Common myeloid progenitor, CD34-positive (primary cell): ENCODE results near the gene FXYD1.
A peak's percentile ranks its signal among the peaks of the same experiment; 100 is the strongest.

Experiments used
- CTCF ChIA-PET: fragments of 350-600 bp; sonication (Branson Sonifier 250); formaldehyde crosslinking; loops from one replicate; lab custom pipeline; 2021; ENCODE audit warnings: antibody characterized with exemption; lab: Charles Lee
- POLR2A ChIA-PET: fragments of 350-600 bp; sonication (Branson Sonifier 250); formaldehyde crosslinking; loops from one replicate; lab custom pipeline; 2021; ENCODE audit warnings: antibody characterized with exemption; lab: Charles Lee
- DNase-seq, 3 donors: peaks; one replicate each; pipeline versions ENCODE4 v3.0.0 to v3.0.0-alpha.2; 2013
- H3K27ac ChIP-seq, 2 experiments: 1 replicate in 1 of 2; 2 replicates in 1 of 2; pipeline ENCODE4 v1.7.0; 2013; ENCODE audit warnings: inconsistent platforms in 2 of 2, low read length in 2 of 2, mild to moderate bottlenecking in 2 of 2, low read depth in 1 of 2, moderate library complexity in 1 of 2; ENCODE audit not compliant: severe bottlenecking in 2 of 2, insufficient read depth in 1 of 2, poor library complexity in 1 of 2
- H3K27me3 ChIP-seq, 5 experiments: replicated peaks in 2 of 5; 1 replicate in 3 of 5; 2 replicates in 2 of 5; pipeline versions ENCODE4 v1.6.1 to v1.7.0; 2013; ENCODE audit warnings: low read length in 4 of 5, mild to moderate bottlenecking in 2 of 5, moderate library complexity in 2 of 5, inconsistent platforms in 1 of 5; ENCODE audit not compliant: insufficient read depth in 5 of 5, control insufficient read depth in 4 of 5
- H3K36me3 ChIP-seq, 4 experiments: 1 replicate in 2 of 4; 2 replicates in 2 of 4; pipeline versions ENCODE4 v1.6.1 to v1.7.0; 2013; ENCODE audit warnings: low read length in 3 of 4, control low read depth in 1 of 4, mild to moderate bottlenecking in 1 of 4; ENCODE audit not compliant: control insufficient read depth in 4 of 4, insufficient read depth in 4 of 4
- H3K4me1 ChIP-seq, 4 experiments: 1 replicate in 3 of 4; 2 replicates in 1 of 4; pipeline versions ENCODE4 v1.6.1 to v1.7.1; 2013; ENCODE audit warnings: low read length in 3 of 4, mild to moderate bottlenecking in 3 of 4, control low read depth in 1 of 4, inconsistent platforms in 1 of 4, moderate library complexity in 1 of 4; ENCODE audit not compliant: control insufficient read depth in 4 of 4, insufficient read depth in 4 of 4; ENCODE audit errors: control extremely low read depth in 1 of 4
- H3K4me3 ChIP-seq, 7 experiments: 1 replicate in 4 of 7; 2 replicates in 3 of 7; pipeline versions ENCODE4 v1.5.1 to v1.7.0; 2013; ENCODE audit warnings: mild to moderate bottlenecking in 7 of 7, low read length in 6 of 7, moderate library complexity in 6 of 7, inconsistent platforms in 2 of 7, low read depth in 2 of 7, control low read depth in 1 of 7; ENCODE audit not compliant: insufficient read depth in 4 of 7, control insufficient read depth in 1 of 7; ENCODE audit errors: extremely low read depth in 1 of 7
- H3K9me3 ChIP-seq, 5 experiments: 1 replicate in 4 of 5; 2 replicates in 1 of 5; pipeline versions ENCODE4 v1.6.1 to v1.7.1; 2013; ENCODE audit warnings: low read length in 4 of 5, mild to moderate bottlenecking in 2 of 5, inconsistent platforms in 1 of 5, low read depth in 1 of 5, moderate library complexity in 1 of 5; ENCODE audit not compliant: control insufficient read depth in 4 of 5, insufficient read depth in 2 of 5; ENCODE audit errors: control extremely low read depth in 1 of 5
- WGBS: methylation state at CpG from one replicate; pipeline ENCODE4 v1.1.5; 2013; ENCODE audit not compliant: insufficient coverage; 5-methylcytosine and 5-hydroxymethylcytosine counted together

The FXYD1 gene

DNA sequence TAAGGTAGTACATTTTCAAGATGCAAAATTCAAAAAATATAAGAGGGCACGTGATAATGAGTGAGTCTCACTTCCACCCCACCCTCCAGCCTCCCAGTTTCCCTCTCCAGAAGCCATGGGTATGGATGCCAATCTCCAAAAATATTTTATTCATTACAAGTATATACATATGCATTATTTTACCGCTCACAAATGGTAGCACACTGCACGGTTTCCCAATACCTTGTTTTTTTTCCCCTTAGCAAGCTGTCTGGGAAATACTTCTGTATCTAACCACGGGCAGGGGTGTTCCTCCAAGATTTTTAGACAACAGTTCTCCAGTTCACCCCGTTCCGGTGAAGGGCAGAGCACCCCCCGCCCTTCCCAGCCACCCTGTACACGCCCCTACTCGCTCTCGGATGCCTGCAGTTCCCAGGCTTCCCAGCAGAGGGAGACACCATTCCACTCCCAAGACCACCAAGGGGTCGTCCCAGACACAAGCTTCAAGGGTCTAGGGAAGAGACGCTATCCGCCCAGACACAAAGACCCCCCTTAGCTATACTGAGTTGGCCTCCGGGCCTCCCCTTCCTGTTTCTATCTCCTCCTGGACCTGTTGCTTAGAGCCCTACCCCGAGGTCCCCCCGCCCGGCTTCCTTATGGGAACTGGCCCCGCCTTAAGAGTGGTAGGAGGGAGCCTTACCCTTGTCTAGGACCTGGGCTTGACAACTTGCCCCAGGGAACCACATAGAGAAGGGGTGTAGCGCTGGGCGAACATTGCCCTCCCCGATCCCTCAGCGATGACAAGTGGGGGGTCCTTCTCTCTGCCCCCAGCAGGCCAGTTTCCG lies 24.1 kb upstream of the FXYD1 start:
- Histone ChIP-seq H3K27me3 (no peaks in the 10 kb centered on the region), H3K27ac (no peak overlapping the region), H3K4me1 (peaks cover 1 to 59% (median 32%) of the 10 kb centered on the region in 4 experiments), H3K4me3 (peak overlapping the region in 6 of 7 experiments; percentile 36 to 73 (median 54)), H3K36me3 (no peaks in the 10 kb centered on the region), H3K9me3 (no peaks in the 10 kb centered on the region)
- 3% methylated on average over 17 of the region's 23 CpGs for WGBS
- CTCF ChIA-PET, result interaction anchor here (0.9 to 3.3 kb wide), 11 partner anchors 9 to 152 kb away, joined by 3 to 54 read pairs (median 3); partner anchors contain the start of genes FXYD7 and LGI4
- POLR2A ChIA-PET, result no interaction called here
- DNase-seq, result peak; percentile 82 to 88 (median 83)

- WGBS, result 92% methylated on average over 7 of the region's 14 CpGs
- Histone ChIP-seq H3K27me3 (no peaks in the 10 kb centered on the region), H3K4me3 (peak within 1 kb of the TSS in 6 of 7 experiments; percentile 36 to 73 (median 54)), H3K9me3 (no peaks in the 10 kb centered on the region), H3K27ac (no peak within 1 kb of the TSS), H3K36me3 (no peaks in the 10 kb centered on the region), H3K4me1 (peaks cover 1 to 58% (median 31%) of the 10 kb centered on the region in 4 experiments)
- DNase-seq, result no peak
- CTCF ChIA-PET, result interaction anchor here (0.9 to 3.3 kb wide), 13 partner anchors 8 to 151 kb away, joined by 3 to 54 read pairs (median 3); partner anchors contain the start of genes FXYD7 and LGI4
- POLR2A ChIA-PET, result no interaction called here
These were observed 23.3 kb upstream of the FXYD1 start, which contains the start of gene FXYD3 for GRCh38 chr19:35115177-35115951. Gene FXYD3, plus strand, starts transcription at chr19:35115823. Its CDS starts 3,554 bp downstream, at chr19:35119377.

DNA sequence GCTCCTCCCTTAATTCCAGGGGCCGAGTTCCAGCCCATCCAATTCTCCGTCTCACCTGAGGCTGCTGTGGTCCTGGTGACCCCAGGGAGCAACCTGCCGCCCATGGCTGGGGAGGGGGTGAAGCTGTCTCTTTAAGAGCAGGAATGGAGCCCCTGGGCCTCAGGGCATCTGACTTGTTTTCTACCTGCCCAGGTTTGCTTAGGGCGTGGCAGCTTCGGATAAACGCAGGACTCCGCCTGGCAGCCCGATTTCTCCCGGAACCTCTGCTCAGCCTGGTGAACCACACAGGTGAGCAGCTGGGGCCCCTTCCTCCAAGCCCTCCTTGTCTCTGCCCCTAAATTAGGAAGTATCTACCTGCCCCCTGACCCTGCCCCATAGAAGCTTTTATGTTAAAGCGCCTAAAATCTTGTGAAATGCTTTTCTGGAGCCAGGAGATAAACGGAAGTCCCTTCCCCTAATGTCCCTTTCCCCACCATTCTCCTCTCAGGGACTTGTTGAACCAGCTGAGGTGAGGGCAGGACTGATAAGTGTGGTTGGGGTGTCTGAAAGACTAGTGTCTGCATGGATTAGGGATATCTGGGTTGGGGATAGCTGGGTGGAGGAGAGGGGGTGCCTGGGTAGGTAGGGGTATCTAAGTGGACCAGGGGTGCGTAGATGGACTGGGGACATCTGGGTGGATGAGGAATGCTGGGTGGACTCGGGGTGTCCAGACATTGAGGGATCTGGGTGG lies 22.4 kb upstream of the FXYD1 start:
- Histone ChIP-seq H3K9me3 (no peaks in the 10 kb centered on the region), H3K4me1 (peaks cover 1 to 62% (median 32%) of the 10 kb centered on the region in 4 experiments), H3K27ac (no peak overlapping the region), H3K4me3 (no peak overlapping the region), H3K36me3 (no peaks in the 10 kb centered on the region), H3K27me3 (no peaks in the 10 kb centered on the region)
- no peak for DNase-seq
- CTCF ChIA-PET, result interaction anchor here (0.9 to 3.3 kb wide), 10 partner anchors 11 to 72 kb away, joined by 3 to 54 read pairs (median 4); partner anchors contain the start of gene LGI4
- 96% methylated on average over 9 of the region's 13 CpGs for WGBS
- POLR2A ChIA-PET, result interaction anchor here (0.6 kb wide), 2 partner anchors 42 to 45 kb away, joined by 3 read pairs; no protein-coding TSS in a partner anchor

GRCh38 chr19:35117116-35117515 lies 21.5 kb upstream of the FXYD1 start:
- Histone ChIP-seq H3K9me3 (no peaks in the 10 kb centered on the region), H3K4me1 (peaks cover 1 to 70% (median 38%) of the 10 kb centered on the region in 4 experiments), H3K36me3 (no peaks in the 10 kb centered on the region), H3K27me3 (no peaks in the 10 kb centered on the region), H3K27ac (no peak overlapping the region), H3K4me3 (no peak overlapping the region)
- DNase-seq, result no peak
- ChIA-PET CTCF (interaction anchor here (0.9 to 3.3 kb wide), 6 partner anchors 18 to 75 kb away, joined by 3 to 54 read pairs (median 10); partner anchors contain the start of genes HPN and LGI4), POLR2A (no interaction called here)
- WGBS, result 98% methylated on average over 7 of the region's 8 CpGs

GRCh38 chr19:35117799-35118198 lies 20.8 kb upstream of the FXYD1 start:
- no peaks in the 10 kb centered on the region for H3K27me3 ChIP-seq
- H3K4me1 ChIP-seq, result peaks cover 1 to 72% (median 38%) of the 10 kb centered on the region in 4 experiments
- no peaks in the 10 kb centered on the region for H3K9me3 ChIP-seq
- H3K27ac ChIP-seq, result no peak overlapping the region
- CTCF ChIA-PET, result interaction anchor here (0.6 to 3.2 kb wide), 8 partner anchors 12 to 76 kb away, joined by 3 to 19 read pairs (median 4); partner anchors contain the start of gene HPN
- POLR2A ChIA-PET, result no interaction called here
- WGBS, result 78% methylated on average over 11 of the region's 11 CpGs
- DNase-seq, result no peak
- H3K36me3 ChIP-seq, result no peaks in the 10 kb centered on the region
- no peak overlapping the region for H3K4me3 ChIP-seq

- no peaks in the 10 kb centered on the region for H3K9me3 ChIP-seq
- DNase-seq, result peak in 2 of 3 donors; percentile 31 to 52
- ChIA-PET CTCF (interaction anchor here (0.6 to 3.2 kb wide), 8 partner anchors 12 to 75 kb away, joined by 3 to 19 read pairs (median 4); partner anchors contain the start of genes FXYD5 and LGI4), POLR2A (interaction anchor here (1.4 kb wide), 1 partner anchor 23 kb away, joined by 4 read pairs; no protein-coding TSS in a partner anchor)
- H3K27me3 ChIP-seq, result no peaks in the 10 kb centered on the region
- H3K4me3 ChIP-seq, result peak overlapping the region in 3 of 7 experiments; percentile 22 to 55 (median 26)
- H3K27ac ChIP-seq, result no peak overlapping the region
- H3K36me3 ChIP-seq, result no peaks in the 10 kb centered on the region
- WGBS, result 29% methylated on average over 9 of the region's 13 CpGs
- H3K4me1 ChIP-seq, result peaks cover 1 to 73% (median 38%) of the 10 kb centered on the region in 4 experiments
These were observed 20.2 kb upstream of the FXYD1 start for GRCh38 chr19:35118268-35119020.
